ENCODE results near the gene EFHC2.

DNA sequence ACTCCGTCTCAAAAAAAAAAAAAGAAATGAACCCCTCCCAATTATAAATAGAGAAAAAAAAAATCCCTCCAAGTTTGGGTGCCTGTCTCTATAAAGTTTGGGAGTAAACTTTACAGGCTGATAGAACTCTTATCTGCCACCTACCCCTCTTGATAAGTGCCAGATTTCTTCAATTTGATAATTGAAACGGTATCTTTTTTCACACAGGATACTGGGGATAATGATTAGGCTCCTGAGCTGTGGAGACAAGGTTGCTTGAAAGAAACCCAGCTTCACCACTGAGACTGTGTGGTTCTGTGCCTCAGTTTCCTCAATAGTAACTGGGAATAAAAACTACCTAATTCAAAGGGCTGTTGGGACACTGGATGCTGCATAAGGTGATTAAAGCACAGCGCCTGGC, 606 bp downstream of the EFHC2 start:
- TF ChIP-seq JUND (IDR thresholded peaks at IDR 0.05) (no peak), CEBPB (IDR thresholded peaks at IDR 0.05; ENCODE audit: low read depth) (no peak), CTCF (IDR thresholded peaks at IDR 0.05 in 2 of 3, conservative IDR thresholded peaks at IDR 0.05 in 1 of 3; ENCODE audit: borderline replicate concordance in 1 of 3, insufficient read depth in 1 of 3, low read depth in 2 of 3, low read length in 2 of 3) (no peak), TCF7L2 (IDR thresholded peaks at IDR 0.05; ENCODE audit: borderline replicate concordance, extremely low read depth, insufficient read depth, insufficient read length) (no peak)
